AG04450 (cell line): ENCODE measurements around the gene RAB10. TPM values are rescaled to one million over a fixed set of nuclear protein-coding genes. Genes with fewer than 3 reads are reported as not detected.
A peak's percentile ranks its signal among the peaks of the same experiment; 100 is the strongest.

ENCODE experiments used
- CTCF ChIA-PET: fragments of 300-600, 350-600 bp; formaldehyde crosslinking; extraction: SDS; loops from one replicate; lab custom pipeline; 2022; ENCODE audit warnings: antibody characterized with exemption, inconsistent platforms; lab: Charles Lee
- POLR2A ChIA-PET: fragments of 350-600 bp; formaldehyde crosslinking; extraction: SDS; loops from one replicate; lab custom pipeline; 2021; ENCODE audit warnings: antibody characterized with exemption, inconsistent platforms; lab: Yijun Ruan, JAX
- DNase-seq: peaks from one replicate; pipeline ENCODE4 v3.0.0-alpha.2; 2011; ENCODE audit warnings: low read depth, low spot score
- H3K27ac ChIP-seq: one replicate; pipeline ENCODE4 v1.5.1; 2012; ENCODE audit warnings: low read depth, low read length, control low read depth
- H3K27me3 ChIP-seq: one replicate; pipeline ENCODE4 v1.6.0; 2012; ENCODE audit warnings: low read length; ENCODE audit not compliant: control insufficient read depth, insufficient read depth
- H3K4me3 ChIP-seq: 2 replicates; pipeline ENCODE4 v1.5.1; 2011; ENCODE audit warnings: mild to moderate bottlenecking, low read depth, low read length, control low read depth
- H3K9me3 ChIP-seq: 2 replicates; pipeline ENCODE4 v1.5.1; 2012; ENCODE audit warnings: low read length; ENCODE audit not compliant: control insufficient read depth, insufficient read depth
- CTCF ChIP-seq: IDR thresholded peaks from 2 replicates; pipeline ENCODE4 v1.5.1; 2011; ENCODE audit warnings: low read depth, low read length, control low read depth, inconsistent platforms
- polyA plus RNA-seq: library from polyadenylated mRNA; depleted of rRNA; stranded (reverse); fragments of >200 nt; gene quantifications from 2 replicates; pipeline ENCODE4 v1.2.3, GENCODE V29; 2011

Gene RAB10
- polyA plus RNA-seq, 1 experiment: 178 TPM

DNA sequence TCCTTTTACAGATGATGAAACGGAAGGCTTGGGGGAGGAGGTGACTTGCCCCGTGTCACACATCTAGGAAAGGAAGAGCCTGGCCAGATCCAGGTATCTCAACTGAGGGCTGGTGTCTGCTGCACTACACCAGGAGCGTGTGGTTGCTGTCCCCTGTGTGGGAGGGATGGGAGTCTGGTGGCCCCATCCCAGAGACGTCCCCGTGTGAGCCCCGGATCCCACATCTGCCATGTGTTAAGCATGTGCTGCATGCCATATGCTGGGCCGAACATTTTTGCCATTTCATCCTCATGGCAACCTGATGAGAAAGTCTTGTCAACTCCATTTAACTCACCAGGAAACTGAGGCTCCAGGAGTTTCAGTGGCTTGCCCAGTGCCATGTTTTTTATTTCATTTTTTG lies 143.2 kb downstream of the RAB10 start:
- CTCF ChIA-PET: no interaction called here

DNA sequence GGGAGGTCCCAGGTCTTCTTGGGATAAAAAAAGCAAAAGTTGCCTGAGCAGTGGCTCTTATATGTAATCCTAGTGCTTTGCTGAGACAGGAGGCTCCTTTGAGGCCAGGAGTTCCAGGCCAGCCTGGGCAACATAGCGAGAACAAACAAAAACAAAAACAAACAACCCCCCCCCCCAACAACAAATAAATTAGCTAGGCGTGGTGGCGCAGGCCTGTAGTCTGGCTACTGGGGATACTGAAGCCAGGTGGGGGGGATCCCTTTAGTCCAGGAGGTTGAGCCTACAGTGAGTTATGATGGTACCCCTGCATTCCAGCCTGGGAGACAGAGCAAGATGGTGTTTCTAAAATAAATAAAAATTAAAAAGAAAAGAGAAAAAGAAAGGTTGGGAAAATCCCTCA lies 144.4 kb downstream of the RAB10 start:
- Histone ChIP-seq H3K27me3 (peaks cover 24% of the 10 kb centered on the region), H3K4me3 (no peak overlapping the region), H3K27ac (no peak overlapping the region), H3K9me3 (no peaks in the 10 kb centered on the region; the same call in 1 of the 2 replicates)
- no peak for DNase-seq
- TF ChIP-seq CTCF: no peak
- ChIA-PET CTCF (interaction anchor here (0.9 kb wide), 1 partner anchor 228 kb away, joined by 5 read pairs; no protein-coding TSS in a partner anchor), POLR2A (interaction anchor here (0.6 kb wide), 1 partner anchor 178 kb away, joined by 5 read pairs; no protein-coding TSS in a partner anchor)

More for the DNA sequence above, 143.2 kb downstream of the RAB10 start:
- no peak for DNase-seq
- Histone ChIP-seq H3K9me3 (peaks cover 1% of the 10 kb centered on the region; the same call in 1 of the 2 replicates), H3K4me3 (no peak overlapping the region), H3K27ac (no peak overlapping the region), H3K27me3 (peaks cover 28% of the 10 kb centered on the region)
- POLR2A ChIA-PET: no interaction called here
- no peak for TF ChIP-seq CTCF

DNA sequence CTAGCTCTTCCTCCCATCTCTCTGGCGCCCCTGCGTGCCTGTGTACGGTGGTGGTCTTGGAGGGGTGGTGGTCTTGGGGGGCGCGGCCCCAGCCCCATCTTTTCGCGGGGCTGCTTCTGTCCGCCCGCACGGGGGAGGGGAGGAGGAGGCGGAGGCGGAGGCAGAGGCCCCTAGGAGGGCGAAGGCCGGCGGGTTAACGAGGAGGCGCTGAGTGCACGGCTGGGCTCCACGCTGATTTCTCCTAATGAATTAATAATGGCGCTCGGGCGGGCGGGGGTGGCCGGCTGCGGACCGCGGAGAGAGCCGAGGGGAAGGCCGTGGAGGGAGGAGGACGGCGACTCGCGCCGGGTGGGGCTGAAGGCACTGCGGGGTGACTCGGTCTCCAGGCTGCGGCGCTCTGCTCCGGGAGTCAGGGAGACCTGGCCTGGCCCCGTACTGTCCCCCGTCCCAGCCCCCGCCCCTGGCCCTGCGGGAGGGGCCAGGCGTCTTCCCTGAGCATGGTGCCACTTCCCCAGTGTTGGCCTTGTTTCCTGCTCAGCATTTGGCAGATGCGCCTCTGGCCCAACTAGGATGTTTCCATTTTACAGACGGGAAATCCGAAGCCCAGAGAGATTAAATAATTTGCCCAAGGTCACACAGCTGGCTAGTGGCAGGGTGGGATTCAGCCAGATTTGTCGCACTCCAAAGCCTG lies 145.0 kb downstream of the RAB10 start:
- TF ChIP-seq CTCF: no peak
- CTCF ChIA-PET: interaction anchor here (0.9 kb wide), 1 partner anchor 228 kb away, joined by 5 read pairs; no protein-coding TSS in a partner anchor
- H3K27ac ChIP-seq: no peak overlapping the region
- POLR2A ChIA-PET: interaction anchor here (0.6 kb wide), 1 partner anchor 178 kb away, joined by 5 read pairs; no protein-coding TSS in a partner anchor
- H3K9me3 ChIP-seq: no peaks in the 10 kb centered on the region; the same call in 1 of the 2 replicates
- H3K27me3 ChIP-seq: peaks cover 20% of the 10 kb centered on the region
- H3K4me3 ChIP-seq: peak overlapping the region; percentile 55
- DNase-seq: no peak

DNA sequence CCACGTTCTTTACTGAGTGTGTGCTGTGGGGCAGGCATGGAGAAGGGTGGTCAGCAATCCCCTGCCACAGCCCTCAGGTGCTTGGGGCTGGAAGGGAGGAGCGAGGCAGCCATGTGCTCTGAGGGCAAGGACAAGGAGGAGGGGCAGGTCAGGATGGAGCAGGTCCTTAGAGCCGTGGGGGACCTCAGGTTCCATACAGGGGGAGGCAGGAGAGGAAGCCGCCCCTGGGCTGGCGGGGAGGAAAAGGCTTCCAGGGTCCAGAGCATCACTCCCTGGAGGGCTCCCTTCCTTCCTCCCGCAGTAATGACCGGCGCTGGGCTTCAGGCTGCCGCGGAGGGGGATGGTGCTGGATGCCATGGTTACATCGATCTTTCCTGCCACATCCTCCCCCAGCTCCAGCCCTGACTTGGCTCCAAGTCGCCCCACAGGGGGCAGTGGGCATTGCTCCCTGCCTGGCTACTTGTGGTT lies 145.6 kb downstream of the RAB10 start:
- ChIA-PET POLR2A (no interaction called here), CTCF (no interaction called here)
- Histone ChIP-seq H3K9me3 (no peaks in the 10 kb centered on the region), H3K4me3 (no peak overlapping the region), H3K27ac (no peak overlapping the region), H3K27me3 (peaks cover 14% of the 10 kb centered on the region)
- DNase-seq: no peak
- TF ChIP-seq CTCF: no peak

- CTCF ChIA-PET: no interaction called here
- no peak for DNase-seq
- POLR2A ChIA-PET: no interaction called here
- H3K27me3 ChIP-seq: no peaks in the 10 kb centered on the region
- TF ChIP-seq CTCF: no peak
- no peak overlapping the region for H3K27ac ChIP-seq
- H3K9me3 ChIP-seq: no peaks in the 10 kb centered on the region
- H3K4me3 ChIP-seq: no peak overlapping the region
Measured at GRCh38 chr2:26182441-26182840, 148.6 kb downstream of the RAB10 start.
